HG03521 (cell line): ENCODE data around the gene LGI2.
"Not testable (repeated sequence)": the region's sequence is repeated elsewhere in the genome, so short reads cannot be mapped to it uniquely, and the experiment has no call there.

ENCODE experiments used
- ATAC-seq: cut with Tn5 transposase; IDR thresholded peaks from one replicate; pipeline ENCODE4 v1.9.1; 2021; ENCODE audit warnings: mild to moderate bottlenecking, moderate library complexity; ENCODE audit not compliant: unreplicated experiment

Gene LGI2

DNA sequence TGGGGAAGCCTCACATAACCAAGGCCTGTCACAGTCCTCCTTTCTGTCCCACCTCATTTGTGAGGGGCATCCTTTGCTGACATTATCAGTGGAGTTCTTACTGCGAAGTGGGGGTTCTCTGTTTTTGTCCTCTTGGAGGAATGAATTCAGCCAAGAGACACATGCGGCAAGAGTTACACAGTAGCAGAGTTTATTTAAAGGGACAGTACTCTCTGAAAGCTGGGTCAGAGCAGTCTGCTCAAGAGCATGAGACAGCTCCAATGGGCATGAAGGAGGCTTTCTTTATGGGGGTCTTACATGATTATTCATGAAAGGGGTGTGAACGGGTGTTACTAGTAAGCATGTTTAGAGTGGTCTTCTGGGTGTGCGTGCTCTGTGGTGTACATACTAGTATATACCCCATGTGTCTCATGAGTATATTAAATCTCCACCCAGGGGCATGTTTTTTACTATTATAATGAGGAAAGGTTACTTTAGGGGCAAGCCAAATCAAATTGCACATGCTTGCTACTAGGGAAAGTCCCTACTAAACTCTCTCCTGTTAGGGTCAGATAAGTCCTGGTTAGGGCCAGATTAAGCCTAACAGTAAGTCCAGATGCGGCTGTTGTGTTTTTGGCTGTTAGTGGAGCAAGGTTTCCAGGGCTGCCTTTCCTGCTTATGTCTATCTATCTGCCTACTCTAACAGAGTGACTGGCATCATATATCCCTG, 19.8 kb upstream of the LGI2 start:
- ATAC-seq: no peak

DNA sequence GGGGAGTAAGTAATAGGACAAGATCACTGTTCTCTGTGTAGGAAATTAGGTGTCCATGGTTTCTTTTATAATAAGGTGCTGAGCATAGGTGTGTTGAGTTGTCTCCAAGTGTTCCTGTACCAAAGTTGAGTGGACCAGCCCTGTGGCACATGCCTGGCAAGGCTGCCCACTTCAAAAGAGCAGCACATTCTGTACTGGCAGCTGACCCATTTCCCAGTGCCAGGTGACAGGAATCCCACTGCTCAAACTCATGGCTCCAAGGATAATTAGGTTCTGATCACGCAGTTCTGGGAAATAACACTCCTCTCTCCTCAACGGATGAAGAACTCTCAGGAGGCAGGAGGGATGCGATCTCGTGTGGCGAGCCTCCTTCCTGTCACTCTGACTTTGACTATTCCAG, 12.8 kb upstream of the LGI2 start:
- ATAC-seq: no peak

DNA sequence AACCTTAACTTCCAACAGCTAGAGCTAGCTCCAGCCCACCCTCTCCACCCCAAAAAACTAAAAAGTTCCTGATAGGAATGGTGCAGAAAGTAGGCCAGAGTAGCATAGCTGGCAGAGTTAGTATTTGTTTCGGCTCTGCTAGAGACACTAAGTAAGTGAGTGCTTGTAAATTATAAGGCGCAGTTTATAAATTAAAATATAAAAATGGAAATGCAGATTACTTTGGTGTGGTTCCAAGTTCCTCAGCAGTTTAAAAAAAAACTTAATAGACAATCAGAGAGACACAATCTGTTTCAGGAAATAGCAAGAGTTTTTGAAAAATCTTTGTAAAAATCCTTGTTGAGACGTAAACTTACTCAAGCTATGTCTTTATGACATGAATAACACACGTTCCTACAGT, 2.8 kb upstream of the LGI2 start:
- ATAC-seq: no peak

DNA sequence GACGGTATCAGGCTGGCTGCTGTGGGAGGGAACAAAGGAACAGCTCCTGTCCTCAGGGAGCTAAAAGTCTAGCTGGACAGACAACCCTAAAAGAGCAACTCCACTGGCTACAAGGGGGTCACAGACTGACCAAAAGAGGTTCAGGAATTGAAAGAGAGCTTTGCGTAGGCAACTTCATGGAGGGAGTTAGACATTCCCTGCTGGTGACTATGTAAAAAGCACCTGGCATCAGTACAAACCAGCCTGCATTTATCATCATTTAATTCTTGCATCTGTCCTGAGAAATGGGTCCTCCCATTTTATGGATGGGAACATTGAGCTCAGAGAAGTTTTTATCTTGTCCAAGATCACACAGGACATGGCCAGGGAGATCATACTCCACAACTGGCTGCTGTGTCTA, 1.4 kb upstream of the LGI2 start:
- no peak for ATAC-seq

DNA sequence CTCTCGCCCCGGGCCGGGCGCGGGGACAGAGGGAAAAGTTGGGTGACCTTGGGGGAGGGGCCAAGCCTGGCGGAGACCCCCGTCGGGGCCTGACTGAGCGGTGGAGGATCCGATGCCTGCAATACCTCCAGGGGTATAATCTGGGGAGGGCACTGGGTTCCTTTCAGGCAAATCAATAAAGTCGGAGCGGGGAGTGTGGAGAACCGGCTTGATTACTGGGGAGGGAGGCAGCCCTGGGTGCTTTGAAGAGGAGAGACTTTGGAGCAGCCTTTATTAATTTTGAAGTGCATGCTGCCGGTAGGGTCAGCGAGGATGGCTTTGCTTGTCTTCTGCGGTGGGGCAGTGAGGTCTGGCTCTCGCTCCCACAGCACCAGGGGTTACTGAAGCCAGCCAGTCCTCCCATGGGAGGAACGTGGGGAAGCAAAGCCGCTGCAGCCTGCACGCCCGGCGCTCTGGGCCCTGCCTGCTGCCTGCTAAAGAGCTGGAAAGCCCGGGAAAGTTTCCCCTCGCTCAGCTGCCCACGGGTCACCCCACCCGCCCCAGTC, 403 bp upstream of the LGI2 start:
- ATAC-seq: no peak

DNA sequence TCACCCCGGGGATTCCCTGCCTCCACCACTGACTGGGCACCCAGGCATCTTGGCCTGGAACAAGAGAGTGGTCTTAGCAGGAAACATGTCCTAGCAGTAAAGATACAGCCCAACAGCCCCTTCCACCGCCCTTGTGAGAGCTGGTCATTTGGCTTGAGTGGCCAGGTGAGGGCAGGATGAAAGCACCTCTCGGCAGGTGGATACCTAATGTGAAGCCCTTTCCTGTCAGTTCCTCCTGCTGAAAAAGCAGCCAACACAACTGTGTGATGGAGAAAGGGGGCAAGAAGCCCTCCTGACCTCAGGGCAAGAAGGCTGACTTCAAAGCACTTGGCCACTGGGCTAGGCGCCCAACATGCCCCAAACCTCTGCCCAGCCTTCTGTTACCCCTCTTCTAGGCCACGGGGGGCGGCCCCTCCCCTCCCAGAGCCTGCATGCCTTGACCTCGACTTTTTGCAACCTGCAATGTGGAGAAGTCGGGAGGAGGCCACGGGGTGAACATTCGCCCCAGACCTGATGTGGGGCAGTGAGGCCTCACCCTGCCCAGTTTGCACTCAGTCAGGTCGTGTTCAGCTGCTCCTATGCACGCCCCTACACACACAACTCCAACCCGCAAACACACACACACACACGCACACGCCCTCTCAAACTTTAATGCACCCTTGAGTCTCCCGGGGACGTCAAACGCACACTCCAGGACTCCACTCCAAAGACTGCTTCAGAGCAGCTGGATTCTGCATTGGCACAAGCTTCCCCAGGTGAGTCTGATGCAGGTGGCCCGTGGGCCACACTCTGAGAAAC, 1.1 kb downstream of the LGI2 start:
- ATAC-seq: no peak

DNA sequence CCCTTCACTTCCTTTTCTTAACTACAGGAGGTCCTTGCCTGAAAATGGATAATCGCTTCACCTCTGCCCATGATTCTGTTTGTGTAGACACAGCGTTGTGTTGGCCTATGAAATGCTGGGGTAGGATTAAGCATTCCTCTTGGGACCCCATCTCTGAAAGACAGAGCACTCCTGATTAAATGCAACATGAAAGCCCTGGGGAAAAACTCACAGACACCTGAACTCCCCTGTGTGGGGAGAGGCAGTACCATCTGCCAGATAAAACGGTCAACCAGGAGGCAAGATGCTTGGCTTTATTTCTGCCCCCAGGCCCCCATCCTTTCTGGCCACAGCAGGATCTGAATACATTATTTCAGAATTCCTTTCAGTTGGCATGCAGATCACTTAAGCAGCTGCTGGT, 1.9 kb downstream of the LGI2 start:
- ATAC-seq: no peak

DNA sequence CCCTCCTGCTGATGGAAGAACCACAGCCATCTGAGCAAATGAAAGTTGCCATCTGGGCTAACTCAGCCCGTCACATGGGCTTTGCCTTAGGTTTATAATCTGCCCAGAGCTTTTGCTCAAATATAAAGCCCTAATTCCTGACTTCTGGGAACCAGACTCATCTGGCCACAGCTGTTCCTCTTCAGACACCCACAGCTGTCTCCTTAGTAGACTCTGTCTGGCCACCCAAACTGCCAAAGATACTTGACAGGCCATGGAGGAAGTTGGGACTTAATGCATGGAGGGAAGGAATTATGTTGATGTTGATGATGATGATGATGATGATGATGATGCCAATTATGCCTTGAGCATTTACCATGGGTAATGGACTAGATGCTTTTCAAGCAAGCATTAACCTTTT, 8.0 kb downstream of the LGI2 start:
- no peak for ATAC-seq

DNA sequence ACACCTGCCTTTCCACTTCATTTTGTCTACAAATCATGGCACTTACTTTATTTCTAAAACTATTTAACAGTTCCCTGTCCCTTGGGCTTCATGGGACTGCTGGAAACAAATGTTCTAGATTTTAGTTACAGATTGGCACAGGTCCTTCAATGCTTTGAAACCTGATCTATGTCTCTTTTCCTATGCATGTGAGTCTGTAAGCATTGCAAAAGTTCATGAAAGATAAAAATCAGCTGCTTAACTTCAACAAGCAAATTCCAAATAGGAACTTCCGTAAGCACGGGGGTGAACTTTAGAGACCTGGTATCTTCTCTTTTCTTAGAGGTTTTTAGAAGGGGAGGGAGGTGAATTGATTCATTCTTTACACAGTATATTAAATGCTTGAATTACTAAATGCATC, 9.5 kb downstream of the LGI2 start:
- no peak for ATAC-seq

DNA sequence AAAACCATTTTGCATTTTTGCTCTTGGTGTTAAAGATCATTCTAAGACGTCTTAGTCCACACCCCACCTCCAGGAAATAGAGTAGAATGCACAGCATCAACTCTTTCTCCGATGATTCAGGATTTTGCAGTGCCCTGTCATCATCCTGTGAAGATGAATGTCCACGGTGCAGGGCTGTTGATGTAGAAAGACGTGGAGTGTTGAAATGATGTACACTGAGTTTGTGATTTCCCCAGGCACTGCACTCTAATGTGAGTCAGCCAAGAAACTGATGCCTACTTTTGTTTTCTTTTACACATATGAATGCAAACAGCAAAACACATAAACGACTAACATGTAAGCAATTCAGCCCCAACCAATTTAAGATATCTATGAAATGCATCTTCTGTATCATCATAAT, 10.5 kb downstream of the LGI2 start:
- ATAC-seq: no peak

DNA sequence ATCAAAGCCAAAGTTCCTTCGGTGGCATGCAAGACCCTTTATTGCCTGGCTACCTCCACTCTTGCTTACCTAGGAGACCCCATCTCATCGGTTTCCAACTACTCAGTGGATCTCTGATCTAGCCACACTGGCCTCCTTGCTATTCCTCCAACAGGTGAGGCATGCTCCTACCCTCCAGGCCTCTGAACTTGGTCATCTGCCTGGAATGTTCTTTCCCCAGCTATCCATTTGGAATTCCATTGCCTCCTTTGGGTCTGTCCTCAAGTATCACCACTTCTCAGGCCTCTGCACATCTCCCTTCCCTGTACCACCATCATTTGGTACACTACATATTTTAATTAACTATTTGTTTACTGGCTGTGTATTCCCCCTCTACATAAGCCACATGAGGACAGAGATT, 11.2 kb downstream of the LGI2 start:
- ATAC-seq: no peak

DNA sequence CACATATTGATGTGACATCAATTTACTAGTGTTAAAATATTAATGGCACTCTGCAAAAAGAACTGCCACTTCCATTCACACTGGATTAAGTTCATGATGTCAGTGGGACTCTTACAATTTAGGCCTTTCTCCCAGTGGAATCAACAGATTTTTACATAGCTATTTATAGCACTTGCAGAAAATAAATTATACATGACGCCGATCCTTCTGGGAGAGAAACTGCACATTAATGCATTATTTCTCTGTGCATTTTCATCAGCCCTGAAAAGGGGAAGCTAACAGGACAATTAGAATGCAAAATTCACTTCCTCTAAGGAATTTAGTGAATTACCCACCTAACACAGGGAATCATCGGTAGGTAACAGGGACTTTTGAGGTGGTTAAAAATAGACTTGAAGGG, 15.7 kb downstream of the LGI2 start:
- no peak for ATAC-seq

DNA sequence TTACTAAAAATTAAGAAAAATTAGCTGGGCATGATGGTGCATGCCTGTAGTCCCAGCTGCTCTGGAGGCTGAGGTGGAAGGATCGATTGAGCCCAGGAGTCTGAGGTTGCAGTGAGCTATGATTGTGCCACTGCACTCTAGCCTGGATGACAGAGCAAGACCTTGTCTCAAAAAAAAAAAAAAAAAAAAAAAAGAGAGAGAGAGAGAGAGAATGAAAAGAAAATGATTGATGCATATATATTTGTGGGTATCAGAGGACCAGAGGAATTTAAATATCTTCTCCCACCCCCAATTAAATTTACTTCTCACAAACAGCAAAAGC, 16.1 kb downstream of the LGI2 start:
- ATAC-seq: not testable (repeated sequence)

DNA sequence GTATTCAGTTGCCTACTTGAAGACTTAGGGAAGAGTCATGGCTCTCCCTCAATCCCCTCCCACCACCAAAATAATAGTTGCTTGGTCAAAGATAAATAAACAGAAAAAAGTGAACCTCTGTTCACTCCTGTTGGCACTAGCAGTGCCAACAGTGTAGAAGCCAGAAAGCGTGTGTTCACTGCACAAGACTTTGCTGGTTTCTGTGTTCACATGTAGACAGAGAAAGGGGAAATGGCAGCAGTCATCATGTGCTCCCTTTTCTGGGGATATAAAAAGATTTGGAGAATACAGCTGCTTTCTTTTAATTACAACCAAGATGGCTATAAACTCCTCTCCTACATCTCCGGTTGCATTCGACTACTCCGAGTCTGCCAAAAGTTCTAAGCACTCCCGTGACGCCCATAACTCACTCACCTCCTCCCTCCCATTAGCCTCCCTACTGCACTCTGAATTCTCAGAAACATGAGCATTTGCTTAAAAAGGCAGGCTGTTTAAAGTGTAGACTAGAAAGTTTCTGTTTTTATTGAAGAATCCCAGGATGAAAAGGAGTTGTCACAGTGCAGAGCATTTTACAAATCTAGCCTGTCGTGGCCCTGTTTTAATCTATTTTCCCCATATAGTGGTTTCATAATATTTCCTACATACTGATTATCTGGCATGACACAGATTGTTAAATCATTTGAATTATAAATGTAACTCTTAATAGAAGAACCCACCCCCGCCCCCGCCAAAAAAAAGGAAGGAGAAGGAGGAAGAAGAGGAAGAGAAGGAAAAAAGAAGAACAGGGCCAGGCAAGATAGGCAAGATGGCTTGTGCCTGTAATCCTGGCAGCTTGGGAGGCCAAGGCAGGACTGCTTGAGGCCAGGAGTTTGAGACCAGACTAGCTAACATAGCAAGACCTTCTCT, 16.7 kb downstream of the LGI2 start:
- no peak for ATAC-seq

DNA sequence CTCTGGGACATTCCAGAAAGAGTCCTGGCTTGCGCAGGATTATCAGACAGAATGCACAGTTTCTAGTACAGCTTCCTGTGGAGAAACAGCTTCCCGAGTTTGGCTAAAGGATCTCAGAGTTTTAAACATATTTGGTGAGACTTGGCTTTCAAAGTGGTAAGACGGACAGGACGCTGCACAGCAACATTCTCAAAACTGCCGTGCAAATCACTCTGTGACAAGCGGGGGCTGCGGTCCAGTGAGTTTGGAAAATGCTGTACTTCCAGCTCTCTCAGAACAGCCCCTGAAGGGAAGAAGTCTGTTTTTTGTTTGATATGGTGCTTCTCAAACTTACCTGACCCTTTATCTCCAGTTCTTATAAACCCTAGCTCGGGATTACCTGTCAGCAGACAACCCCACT, 18.1 kb downstream of the LGI2 start:
- no peak for ATAC-seq

DNA sequence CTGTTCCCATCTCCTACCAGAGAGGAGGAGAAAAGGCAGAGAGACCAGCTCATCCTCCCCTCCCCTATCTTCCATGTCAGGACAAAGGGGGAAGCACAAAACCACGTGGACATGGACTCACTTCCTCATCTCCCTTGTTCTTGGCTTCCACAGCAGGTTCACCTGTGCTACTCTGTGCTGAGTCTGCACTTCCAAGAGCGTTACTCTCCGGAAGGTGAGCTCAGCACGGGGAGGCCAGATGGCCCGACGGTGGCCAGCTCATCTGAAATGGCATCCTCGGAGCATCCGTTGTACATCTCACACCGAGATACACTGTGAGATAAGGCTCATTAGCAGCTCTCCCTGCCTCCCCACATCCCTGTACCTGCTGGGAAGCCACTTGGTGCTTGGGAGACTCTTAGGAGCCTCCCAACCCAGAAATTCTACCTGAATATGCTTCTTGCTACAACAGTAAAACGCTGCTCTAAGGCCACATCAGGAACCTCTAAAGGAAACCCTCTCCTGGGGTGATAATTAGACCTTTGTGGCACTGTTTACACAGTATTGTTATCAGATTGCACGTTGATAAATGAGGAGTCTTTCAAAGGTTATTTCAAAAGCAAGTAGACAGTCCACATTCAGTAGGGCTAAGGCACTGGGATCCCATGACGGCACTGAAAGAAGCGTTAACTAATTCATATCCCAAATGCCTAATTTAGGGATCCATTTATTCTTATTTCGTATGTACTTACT, 19.4 kb downstream of the LGI2 start:
- ATAC-seq: no peak

DNA sequence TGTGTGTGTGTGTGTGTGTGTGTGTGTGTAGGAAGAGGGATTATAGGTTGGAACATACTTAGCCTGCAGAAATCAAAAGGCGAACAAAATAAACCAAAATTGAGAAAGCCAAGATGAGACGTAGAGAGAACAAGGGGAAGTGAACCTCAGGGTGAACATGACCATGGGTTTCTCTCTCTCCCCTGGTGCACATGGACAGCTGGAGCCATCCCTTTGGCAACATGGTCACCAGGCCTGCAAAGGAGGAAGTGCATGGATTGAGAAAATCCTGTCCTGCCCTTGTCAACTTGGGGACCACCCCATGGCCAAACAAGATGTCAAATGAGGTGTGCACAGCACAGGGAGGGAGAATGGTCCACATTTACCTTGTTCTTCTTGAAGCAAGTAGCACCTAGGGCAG, 23.1 kb downstream of the LGI2 start:
- no peak for ATAC-seq

DNA sequence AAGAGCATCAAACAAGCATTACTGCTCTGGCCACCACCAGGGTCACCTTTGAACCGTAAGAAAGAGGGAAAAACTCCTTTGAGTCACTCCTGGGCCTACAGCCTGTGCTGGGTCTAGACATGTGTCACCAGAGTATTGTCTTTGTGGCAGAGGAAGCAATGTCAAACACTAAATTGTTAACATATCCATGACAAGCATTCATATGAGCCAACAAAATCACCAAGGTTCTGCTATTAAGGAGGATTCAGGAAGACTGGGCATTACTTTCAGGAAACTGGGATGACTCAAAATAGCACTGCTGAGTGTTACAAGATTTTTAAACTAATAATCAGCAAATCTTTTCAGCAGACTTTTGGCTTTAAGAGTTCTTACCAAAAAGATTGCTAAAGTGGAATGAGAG, 28.1 kb downstream of the LGI2 start:
- ATAC-seq: no peak

DNA sequence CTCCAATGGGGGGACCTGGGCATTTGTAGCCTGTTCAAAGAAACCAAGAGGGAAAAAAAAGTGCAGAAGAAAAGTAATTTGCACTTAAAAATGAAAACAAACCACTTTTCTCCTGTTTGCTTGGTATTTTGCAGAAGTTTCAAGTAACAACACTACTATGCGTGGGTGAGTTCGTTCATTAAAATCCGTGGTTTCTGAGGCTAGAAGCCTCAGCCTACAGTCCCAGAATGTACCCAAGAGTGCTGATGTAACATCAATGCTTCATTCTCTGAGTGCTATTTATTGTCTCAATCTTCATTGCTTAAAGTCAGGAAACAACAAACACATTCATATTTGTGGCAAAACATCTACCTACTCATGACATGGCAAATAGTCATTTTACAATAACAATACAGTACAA, 29.2 kb downstream of the LGI2 start:
- ATAC-seq: no peak

DNA sequence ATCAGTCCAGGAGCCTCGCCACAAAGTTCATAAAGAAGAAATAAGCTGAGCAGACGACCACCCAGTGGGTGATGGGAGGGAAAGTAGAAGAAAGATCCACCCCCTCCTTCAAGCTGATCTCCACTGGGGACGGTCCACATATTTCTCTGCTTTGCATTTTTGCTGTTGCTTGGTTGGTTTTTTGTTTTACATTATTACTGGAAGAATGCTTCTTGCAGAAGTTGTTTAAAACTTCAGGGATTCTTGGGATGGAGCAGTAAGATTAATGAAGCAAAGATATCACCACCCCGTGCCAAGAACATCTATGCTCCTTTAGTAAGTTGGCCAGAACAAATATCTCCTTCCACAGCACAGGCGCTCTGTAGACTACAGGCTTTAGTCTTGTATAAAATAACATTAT, 30.1 kb downstream of the LGI2 start:
- no peak for ATAC-seq
